ENCODE results near the gene SEBOX. TPM values are rescaled to one million over a fixed set of nuclear protein-coding genes. Genes with fewer than 3 reads are reported as not detected.

Gene SEBOX
- total and polyA plus RNA-seq, 12 donors: not detected

- no peak overlapping the region for H3K27ac ChIP-seq
- peaks cover 0 to 88% (median 0%) of the 10 kb centered on the region in 9 donors for H3K36me3 ChIP-seq
- DNase-seq: no peak
- H3K27me3 ChIP-seq: no peaks in the 10 kb centered on the region
- peaks cover 0 to 44% (median 6%) of the 10 kb centered on the region in 9 donors for H3K4me1 ChIP-seq
- TF ChIP-seq CTCF (IDR thresholded peaks at IDR 0.05): no peak
- H3K4me3 ChIP-seq: no peak overlapping the region
- 95 to 99% methylated on average over 3 of the region's 3 CpGs for WGBS, 2 donors
- H3K9me3 ChIP-seq: no peaks in the 10 kb centered on the region
- intact Hi-C loops (cut with DNase I): no loop called here
- no peak for ATAC-seq
These were observed 32.3 kb upstream of the SEBOX start for GRCh38 chr17:28397275-28397674.

- Histone ChIP-seq H3K9me3 (no peaks in the 10 kb centered on the region), H3K36me3 (peaks cover 0 to 88% (median 0%) of the 10 kb centered on the region in 9 donors), H3K4me3 (no peak overlapping the region), H3K27me3 (no peaks in the 10 kb centered on the region), H3K27ac (no peak overlapping the region), H3K4me1 (peaks cover 0 to 38% (median 6%) of the 10 kb centered on the region in 9 donors)
- no peak for TF ChIP-seq CTCF (IDR thresholded peaks at IDR 0.05)
- 55 to 73% methylated on average over 6 of the region's 6 CpGs for WGBS, 2 donors
- ATAC-seq (no peak), DNase-seq (no peak)
- intact Hi-C loops (cut with DNase I): no loop called here
These were observed 31.7 kb upstream of the SEBOX start for GRCh38 chr17:28396635-28397239.

- TF ChIP-seq CTCF (IDR thresholded peaks at IDR 0.05): no peak
- DNase-seq (no peak), ATAC-seq (no peak)
- H3K4me3 ChIP-seq: no peak overlapping the region
- 90 to 94% methylated on average over 6 of the region's 6 CpGs for WGBS, 2 donors
- H3K36me3 ChIP-seq: peaks cover 0 to 86% (median 4%) of the 10 kb centered on the region in 9 donors
- H3K27ac ChIP-seq: no peak overlapping the region
- H3K4me1 ChIP-seq: peaks cover 0 to 31% (median 6%) of the 10 kb centered on the region in 9 donors
- no peaks in the 10 kb centered on the region for H3K27me3 ChIP-seq
- H3K9me3 ChIP-seq: no peaks in the 10 kb centered on the region
- intact Hi-C loops (cut with DNase I): loop anchor here in 1 of 10 donors (1.0 kb wide), 1 partner anchor 47 kb away; no protein-coding TSS in a partner anchor
These were observed 31.0 kb upstream of the SEBOX start for GRCh38 chr17:28395968-28396367.

DNA sequence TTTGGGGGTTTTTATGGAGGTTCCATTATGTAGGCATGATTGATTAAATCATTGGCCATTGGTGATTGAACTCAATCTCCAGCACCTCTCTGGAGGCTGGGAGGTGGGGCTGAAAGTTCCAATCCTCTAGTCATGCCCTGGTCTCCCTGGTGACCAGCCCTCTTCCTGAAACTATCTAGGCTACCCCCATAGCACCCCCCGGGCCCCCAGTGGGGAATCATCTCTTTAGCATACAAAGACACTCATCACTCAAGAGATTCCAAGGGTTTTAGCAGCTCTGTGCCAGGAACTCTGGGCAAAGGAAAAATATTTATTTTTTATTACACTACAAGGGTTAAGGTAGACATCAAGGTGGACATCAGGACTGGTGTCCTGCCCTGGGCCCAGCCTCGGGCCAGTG is 30.4 kb upstream of the SEBOX start:
- ATAC-seq (no peak), DNase-seq (no peak)
- WGBS, 2 donors: 63 to 74% methylated on average over 2 of the region's 2 CpGs
- H3K27ac ChIP-seq: no peak overlapping the region
- peaks cover 0 to 86% (median 9%) of the 10 kb centered on the region in 9 donors for H3K36me3 ChIP-seq
- no peaks in the 10 kb centered on the region for H3K27me3 ChIP-seq
- intact Hi-C loops (cut with DNase I): loop anchor here in 1 of 10 donors (1.0 kb wide), 1 partner anchor 46 kb away; no protein-coding TSS in a partner anchor
- no peaks in the 10 kb centered on the region for H3K9me3 ChIP-seq
- TF ChIP-seq CTCF (IDR thresholded peaks at IDR 0.05): no peak
- H3K4me3 ChIP-seq: no peak overlapping the region
- H3K4me1 ChIP-seq: peaks cover 0 to 27% (median 6%) of the 10 kb centered on the region in 9 donors

Data from heart right ventricle (tissue), 16 donors.